GM18861 (cell line): ENCODE measurements around the gene THEM4.

Experiments
- ATAC-seq: cut with Tn5 transposase; IDR thresholded peaks from one replicate; pipeline ENCODE4 v1.9.1; 2021; ENCODE audit not compliant: unreplicated experiment

The THEM4 gene

DNA sequence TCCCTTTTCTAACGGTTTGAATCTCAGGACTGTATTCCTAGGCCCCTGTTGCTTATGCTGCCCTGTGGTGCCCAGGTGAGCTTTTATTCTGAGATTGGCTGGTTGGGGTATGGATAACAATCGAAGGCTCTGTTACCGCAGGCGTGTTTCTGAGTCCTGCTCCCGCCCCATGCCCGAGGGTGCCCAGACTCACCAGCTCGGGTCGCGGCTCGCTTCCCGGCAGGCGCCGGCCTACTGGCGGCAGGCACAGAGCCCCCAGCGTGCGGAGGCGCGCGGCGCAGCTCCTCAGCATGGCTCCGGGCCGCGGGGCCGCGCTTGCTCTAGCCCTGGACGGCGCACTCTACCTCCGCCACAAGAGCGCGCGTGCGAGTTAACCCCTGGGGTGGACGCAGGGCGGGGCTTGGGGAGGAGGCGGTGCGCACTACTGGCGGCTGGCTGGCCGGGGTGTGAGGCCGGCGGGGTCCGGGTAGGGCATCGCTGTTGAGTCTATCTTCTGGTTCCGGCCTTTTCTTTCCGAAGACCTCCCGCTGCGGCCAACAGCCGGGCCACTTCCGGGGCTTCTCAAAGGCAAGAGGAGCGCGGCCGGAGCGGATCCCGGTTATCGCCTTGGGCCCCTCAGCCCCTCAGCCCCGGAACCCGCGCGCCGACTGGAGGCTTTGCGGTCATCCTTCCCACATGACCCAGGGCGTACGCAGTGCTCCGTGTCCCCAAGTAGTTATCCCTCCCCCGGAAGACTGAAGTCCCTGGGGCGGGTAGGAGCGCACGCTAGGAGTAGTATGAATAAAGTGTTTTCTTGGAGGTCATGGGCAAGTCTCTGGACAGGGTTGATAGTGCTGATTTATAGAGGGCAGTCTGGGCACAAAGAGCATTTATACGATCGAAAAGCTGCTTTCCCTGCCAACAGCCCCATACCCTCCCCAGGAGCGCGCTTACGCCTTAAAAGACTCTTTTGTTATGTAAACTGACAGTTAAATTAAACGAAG lies at the start of gene THEM4:
Gene THEM4, minus strand, starts transcription at position 345 of the 983 bp plus-strand sequence. Its CDS starts 53 bp downstream, at position 292.
- peak; percentile 92 for ATAC-seq

DNA sequence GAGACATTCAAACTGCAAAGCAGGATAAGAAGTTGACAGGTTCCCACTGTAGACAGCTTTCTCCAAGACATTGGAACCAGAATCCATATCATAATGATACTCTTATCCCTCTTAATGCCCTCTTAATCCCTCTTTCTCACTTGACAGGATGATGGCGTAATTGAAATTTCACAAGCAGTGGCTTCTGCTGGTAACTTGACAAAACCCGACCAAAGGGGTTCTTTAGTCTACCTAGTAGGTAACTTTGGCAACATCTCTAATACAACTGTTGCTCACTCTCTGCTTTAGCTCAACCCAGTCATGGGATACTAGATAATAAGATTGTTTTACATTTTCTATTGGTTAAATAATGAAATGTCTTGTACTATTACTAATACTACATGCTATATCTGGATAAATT lies 49.6 kb upstream of the THEM4 start:
- no peak for ATAC-seq

DNA sequence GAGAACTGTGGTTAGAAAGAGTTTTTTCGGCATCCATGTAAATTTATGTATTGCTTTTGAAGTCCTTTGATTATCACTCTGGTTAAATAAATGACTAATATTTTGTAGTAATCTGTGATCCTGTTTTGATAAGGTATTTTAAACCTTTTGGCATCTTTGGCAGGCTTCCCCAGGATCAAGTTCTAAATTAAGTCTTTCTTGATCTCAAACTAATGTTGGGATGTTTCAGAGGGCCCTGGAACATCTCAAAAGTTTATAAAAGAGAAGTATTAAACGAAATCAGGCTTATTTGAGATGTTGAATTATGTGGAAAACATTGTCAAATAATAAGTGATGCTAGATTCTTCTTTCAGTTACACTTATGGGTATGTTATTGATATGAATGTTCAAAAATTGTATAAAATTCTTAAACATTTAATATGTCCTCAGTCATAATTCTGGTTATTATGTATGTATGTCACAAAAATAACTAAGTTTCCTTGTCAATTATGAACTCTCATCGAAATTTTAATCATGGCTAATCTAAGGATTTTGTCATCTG lies 47.7 kb upstream of the THEM4 start:
- ATAC-seq, result no peak

DNA sequence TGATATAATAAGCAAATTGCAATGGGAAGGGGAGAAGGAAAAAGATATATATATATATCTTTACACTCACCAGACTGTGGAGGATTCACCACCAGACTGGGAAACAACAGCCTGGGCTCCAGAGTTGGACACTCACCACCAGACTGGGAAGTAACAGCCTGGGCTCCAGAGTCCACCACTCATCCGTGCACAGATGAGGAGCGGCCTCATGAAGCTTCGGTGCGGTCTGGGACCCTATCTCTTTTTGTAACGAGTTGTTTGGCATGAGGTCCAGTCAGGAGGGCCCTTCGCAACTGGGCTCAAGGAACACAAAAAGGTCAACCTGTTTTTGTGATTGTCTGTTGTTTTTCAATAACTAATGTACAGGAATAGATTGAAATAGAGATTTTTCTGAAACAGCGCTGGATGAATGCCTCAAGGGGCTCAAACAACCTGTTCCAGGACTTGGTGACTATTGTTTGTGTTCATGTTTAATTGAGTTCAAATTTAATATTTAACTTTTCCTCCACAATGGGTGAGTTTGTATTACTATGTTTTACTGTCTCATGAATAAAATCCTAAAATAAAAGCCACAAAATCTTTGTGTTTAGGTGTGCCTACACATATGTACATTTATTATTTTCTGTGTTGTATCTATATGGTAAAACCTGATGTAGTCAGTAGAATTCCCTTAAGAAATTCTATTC lies 44.2 kb upstream of the THEM4 start:
- no peak for ATAC-seq

DNA sequence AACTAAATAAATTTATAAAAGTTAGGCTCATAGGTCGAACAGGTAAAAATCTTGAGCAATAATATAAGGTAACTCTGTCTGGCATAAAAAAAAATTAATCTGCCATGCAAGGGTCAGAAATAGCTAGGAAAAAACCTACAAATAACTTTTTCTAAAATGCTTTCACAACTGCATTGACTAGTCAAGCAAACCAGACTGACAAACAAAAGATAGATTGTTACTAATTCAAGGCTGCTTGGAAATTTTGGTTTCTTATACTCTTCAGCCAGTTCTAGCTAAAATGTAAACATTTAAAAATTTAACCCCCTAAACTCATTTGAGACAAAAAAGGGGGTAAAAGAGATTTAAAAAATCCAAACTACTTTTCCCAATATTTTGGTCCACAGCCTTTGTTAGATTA lies 43.5 kb upstream of the THEM4 start:
- ATAC-seq, result no peak

DNA sequence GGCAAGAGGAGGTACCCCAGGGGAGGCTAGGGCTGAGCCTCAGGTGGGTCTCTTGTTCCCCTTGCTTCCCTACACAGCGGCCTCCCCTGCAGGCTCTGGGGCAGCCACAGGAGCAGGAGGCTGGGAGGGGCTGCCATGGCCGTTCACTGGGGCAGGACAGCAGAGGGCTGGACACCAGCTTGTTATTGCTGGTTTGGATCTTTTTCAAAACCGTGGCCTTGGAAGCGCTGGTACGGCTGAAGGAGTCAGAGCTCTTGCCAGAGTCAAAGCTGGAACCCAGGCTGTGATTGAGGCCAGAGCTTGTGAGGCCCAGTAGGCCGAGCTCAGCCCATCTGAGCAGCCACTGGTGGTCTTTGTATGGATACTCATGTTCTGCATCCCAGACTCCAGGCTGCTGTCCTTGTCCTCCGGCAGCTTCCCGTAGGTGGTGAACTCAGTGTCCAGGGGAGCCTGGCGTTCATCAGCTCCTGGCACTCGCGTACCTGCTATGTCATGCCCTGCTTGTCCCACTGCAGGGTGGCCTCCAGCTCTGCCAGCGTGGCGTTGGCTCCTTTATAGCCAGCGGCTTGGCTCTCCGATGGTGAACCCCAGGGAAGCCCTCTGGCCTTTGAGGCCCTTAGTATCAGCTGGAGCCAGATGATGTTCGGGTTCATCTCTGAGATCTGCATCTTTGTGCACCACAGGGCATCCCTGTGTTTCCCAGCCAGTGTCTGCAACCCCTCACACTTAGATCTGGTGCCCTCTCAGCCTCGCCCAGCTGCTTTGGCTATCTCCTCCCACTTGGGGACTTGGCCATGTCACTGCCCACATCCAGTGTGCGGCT lies 40.3 kb upstream of the THEM4 start:
- ATAC-seq, result no peak

DNA sequence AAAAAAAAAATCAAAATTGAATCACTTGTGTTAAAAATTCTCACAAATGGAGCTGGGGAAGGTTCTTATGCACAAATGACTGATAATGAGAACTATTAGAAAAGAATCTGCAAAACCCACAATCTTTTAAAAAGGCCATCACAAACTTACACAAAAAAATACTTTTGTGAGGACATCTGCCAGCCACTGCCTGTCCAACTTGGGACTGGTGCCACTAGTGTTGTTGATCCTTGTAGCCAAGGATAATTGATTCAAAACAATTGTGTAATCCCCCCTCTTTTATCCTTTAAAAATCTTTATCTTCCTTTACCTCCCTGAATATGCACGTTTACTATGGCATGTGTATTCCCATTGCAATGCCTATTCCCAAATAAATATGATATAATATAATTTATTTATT lies 39.2 kb upstream of the THEM4 start:
- no peak for ATAC-seq

DNA sequence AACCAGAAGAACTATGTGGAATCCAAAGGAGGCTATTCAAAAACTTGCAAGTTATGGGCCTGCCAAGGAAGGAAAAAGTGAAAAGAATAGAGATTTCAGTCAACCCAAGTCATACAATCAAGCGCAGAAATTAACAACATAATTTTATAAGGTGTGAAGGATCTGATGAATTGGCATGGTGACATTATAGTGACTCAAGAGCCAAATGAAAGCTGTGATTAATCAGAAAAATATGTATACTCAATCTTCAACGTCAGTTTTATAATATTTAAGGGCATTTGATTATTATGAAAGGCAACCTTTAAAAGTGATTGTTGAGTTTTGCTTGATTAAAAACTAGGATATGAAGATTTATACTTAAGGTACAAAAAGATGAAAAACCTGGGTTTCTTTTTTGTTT lies 37.8 kb upstream of the THEM4 start:
- ATAC-seq, result no peak

DNA sequence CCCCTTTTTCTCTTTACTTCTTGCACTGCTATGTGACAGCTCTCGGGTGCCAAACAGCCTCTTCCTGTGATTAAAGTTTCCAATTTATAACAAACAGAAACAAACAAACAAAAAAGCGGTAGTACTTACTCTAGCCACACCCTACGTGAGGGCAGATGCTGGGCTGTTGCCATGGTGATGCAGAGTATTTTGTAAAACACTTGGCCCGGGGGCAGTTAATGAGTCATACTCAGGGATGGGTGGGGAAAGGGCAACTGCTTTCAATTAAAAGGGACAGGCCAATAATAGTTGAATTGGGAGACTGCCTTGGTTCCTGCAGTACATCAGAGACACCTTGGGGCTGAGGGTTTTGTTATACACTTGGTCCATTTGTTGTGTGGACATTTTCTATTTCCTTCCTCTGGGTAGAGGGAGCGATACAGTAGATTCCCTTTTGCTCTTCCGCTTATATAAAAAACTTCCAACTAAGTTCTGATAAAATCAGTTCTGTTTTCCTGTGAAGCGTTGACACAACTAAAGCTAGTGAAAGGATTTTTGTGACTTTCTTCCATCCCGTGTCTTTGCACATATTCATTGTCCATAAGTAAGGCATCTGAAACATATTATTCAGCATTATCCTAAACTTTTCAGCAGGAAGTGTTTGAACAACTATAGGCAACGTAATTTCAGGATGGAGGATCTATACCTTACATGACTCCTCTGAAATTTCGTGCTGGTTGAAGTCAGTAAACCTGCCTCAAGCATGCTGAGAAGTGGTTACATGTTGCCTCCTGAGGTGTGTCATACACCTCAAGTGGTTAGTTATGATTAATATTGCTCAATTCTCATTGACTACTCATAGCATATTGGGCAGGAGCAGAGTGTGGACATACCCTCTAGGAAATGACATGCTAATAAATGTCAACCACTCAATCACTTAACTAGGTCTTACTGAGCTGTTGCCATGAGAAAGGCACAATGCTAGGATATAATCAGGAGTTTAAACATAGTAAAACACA lies 36.7 kb upstream of the THEM4 start:
- no peak for ATAC-seq

DNA sequence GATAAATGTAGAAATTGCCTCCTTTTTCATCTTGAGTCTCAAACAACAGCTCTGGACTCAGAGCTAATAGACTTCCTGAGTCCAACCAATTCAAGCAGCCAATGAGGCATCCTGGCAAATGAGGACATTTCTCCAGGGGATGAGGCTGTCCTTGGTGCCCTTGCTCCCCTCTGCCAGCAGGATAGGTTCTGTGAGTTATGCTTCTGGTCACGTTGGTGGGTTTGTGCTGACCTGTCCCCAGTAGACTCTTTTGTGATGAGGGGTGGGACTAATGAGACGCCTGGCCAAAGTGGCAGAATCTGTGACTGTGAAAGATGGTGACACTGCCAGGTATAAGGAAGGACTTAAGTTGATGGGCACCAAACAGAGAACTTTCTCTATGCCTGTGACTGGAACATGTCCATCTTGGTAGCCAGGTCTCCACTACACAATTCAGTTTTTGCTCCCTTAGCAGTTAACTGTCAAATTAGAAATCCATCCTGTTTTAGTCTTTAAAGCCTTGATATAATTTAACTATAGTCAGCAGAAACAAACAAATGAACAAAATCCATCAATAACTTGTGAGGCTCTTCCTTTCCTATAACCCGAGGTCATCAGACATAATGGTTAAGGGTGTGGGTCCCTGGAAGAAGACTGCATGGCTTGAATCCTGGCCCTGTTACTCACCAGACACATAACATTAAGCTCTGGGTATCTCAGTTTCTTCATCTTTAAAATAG lies 35.7 kb upstream of the THEM4 start:
- ATAC-seq, result no peak

DNA sequence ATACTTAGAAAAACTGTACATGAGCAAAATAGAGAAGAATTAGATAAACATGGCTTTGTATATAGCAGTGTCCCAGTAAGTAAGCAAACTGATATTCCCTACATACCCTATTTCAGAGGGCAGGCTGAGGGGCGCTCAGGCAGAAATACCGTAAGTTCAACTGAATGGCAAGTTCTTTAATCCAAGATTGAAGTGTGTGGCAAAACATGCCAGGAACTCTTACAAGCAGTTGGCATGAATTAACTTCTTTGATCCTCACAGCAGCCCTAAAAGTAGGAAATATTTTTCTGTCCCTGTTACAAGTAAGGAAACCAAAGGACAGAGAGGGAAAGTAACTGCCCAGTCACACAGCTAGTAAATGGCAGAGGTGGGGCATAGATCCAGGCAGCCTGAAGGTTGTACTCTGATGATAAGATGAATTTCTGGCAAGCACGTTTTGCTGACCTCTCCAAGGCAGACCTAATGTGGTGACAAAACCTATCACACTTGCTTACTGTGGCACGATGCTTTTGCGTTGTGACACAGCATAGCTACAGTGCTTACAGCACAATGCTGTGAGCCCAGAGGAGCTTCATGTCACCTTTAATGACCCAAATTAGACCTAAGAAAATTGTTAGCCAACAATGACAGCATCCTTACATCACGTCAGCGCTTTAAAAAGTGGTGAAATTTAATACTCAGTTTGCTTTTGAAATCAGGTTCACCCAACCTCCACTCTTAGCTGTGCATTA lies 35.0 kb upstream of the THEM4 start:
- no peak for ATAC-seq

DNA sequence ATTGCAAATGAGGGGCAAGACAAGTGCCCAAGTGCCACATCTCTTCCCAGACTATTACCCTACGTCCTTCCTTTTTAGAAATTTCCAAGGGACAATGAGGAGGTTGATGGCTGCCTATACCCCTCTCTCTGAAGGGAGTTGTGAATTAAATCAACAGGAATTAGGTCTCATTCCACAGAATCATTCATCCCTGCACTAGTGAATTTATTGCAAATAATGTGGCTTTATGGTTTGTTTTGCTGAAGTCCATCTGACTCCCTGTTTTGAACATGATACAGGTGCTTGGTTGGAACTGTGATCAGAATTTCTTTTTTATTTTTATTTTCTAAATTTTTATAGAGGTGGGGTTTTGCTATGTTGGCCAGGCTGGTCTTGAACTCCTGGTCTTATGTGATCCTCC lies 34.3 kb upstream of the THEM4 start:
- ATAC-seq, result no peak

DNA sequence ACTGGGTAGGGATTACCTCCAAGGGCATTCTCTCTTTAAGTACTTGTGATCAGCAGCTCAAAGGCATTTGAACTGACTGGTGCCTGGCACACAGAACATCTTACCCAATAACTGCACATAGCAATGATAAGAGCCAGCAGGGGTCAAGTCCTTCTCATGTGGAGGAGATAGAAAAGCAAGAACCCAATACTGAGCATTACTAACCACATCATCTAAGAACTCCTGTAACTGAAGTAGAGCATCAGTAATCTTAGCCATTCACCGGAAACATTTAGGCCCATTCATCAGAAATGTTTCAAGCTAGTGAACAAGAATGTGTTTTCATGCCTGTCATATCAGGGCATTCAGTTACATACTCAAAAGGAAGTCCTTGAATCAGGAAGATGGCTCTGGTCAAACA lies 33.6 kb upstream of the THEM4 start:
- no peak for ATAC-seq

DNA sequence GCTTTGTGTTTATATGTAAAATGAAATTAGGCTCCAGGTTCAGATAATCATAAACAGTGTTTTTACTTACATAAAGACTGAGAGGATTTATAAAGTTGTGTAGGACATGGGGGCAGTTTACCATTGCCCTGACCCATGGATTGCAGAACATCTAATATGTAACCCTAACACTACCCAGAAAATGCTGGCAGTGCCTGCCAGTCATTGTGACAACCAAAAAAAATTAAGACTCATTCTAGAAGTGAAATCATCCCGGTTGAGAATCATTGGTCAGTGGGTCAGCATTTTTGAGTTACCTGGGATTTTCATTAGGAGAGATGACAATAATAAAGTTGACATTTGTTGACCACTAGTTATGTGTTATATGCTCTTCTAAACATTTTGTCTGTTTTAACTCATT lies 31.2 kb upstream of the THEM4 start:
- ATAC-seq, result no peak

DNA sequence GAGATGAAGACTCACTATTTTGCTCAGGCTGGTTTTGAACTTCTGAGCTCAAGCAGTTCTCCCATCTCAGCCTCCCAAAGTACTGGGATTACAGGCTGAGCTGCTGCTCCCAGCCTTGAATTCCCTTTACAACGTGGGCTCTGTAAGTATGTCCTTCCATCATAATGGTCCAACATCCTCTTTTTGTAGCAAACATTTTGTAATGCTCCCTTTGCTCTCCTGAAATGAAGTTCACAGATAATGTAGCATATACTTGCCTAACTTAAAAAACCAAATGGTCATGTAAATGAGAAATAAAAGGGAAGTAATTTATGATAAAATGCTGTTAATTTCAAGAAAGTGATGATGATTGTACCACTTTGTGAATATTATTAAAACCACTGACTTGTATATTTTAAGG lies 30.5 kb upstream of the THEM4 start:
- no peak for ATAC-seq

DNA sequence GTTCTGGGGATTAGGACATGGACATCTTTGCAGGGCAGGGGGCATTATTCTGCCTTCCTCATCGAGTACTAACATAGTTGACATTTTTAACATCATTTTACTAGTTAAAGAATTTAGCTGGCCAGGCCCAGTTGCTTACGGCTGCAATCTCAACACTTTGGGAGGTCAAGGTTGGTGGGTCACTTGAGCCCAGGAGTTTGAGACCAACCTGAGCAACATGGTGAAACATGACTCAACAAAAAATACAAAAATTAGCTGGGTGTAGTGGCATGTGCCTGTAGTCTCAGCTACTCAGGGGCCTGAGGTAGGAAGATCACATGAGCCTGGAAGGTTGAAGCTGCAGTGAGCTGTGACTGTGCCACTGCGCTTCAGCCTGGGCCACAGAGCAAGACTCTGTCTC lies 29.8 kb upstream of the THEM4 start:
- ATAC-seq, result no peak

DNA sequence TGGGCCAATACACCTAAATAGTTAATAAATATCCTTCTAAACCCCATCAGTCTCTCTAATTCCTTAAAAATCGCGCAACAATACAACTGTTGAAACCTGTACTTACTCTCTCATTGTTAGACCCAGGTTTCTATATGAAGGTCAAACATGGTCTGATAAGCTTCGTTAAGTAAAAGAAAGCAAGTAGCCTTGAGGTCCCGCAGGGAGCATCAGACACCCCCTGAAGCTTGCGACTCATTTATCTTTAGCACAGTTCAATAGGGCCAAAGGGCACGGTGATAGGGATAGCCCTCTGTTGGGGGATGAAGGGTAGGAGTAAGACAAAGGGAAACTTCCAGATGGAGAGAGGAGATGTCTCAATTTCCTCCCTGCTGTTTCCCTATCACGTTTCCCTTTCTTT lies 27.3 kb upstream of the THEM4 start:
- no peak for ATAC-seq

DNA sequence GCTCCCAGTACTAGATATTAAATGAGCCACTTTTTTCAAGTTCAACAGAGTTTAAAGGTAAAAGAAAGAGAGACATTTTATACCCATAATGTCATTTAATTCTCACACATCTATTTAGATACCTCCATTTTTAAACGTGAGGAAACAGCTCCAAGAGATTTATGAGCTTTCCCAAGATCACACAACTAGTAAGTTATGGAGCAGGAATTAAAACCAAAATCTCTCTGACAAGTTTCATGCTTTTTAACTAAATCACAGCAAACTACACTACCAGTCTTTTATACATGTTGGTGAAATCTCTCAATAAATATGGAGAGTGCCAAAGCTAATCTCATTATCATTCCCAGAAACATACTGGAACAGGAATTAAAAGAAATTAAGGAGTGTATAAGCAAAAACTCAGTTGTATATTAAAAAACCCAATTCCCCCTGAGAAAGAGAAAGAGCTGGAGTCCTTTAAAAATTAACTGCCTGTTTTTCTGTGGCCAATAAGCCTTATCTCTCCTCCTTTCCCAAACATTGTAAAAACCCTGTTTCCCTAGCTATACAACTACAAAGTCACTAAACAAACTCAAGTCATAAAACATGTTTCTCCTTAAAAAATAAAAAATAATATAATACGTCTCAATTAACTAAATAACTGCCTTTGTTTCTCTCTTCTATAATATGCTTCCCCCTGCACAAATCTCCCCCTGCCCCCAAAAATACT lies 26.7 kb upstream of the THEM4 start:
- no peak for ATAC-seq
